ENCODE measurements around the gene NOLC1.

NOLC1 gene

DNA sequence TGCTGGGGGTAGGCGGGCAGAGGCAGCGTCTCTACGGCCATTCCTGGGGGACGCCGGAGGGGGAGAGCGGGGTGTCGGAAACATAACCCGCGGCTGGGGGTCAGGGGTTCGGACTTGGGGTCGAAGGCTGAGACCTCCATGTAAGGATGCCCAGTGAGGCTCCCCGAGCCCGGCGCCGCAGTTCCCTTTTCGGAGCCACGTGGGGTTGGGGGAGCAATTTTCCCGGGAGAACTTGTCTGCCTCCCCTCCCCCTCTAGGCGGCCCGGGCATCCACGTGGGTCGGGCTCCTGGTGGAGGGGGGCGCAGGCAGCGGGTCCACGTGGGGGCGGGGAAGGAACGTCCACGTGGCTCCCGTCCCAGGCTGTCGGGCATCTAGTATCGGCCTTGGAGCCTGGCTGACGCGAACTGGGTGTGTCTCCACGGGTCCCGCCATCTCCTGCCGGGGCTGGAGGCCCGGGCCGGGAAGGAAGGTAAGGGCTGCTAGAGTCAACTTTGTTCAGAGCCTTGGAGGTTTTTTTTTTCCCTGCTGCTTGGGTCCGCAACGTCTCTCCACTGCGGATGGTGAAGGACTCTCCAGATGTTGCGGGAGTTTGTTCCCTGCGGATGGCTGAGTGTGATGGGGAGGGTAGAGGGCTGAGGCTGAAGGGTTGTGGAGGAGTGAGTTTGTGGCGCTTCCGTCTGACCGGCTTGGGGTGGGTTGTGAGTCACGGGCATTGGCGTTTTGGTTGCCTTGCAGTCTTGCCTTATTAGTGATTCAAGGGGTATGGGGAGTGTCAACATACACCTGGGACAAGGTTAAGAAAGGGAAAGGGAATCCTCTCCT, 18.6 kb upstream of the NOLC1 start:
- H3K4me3 Mint-ChIP-seq: peak overlapping the region; percentile 98
- peak overlapping the region; percentile 94 to 96 for H3K27ac Mint-ChIP-seq
- peaks cover 18% of the 10 kb centered on the region for H3K36me3 Mint-ChIP-seq (ENCODE audit: insufficient read depth)
- ATAC-seq (replicated peaks): no peak
- no peaks in the 10 kb centered on the region for H3K9me3 Mint-ChIP-seq
- H3K4me1 Mint-ChIP-seq (ENCODE audit: low read depth in 2 of 2): peaks cover 34 to 44% of the 10 kb centered on the region in 2 donors
- no peaks in the 10 kb centered on the region for H3K27me3 Mint-ChIP-seq
- DNase-seq: no peak

DNA sequence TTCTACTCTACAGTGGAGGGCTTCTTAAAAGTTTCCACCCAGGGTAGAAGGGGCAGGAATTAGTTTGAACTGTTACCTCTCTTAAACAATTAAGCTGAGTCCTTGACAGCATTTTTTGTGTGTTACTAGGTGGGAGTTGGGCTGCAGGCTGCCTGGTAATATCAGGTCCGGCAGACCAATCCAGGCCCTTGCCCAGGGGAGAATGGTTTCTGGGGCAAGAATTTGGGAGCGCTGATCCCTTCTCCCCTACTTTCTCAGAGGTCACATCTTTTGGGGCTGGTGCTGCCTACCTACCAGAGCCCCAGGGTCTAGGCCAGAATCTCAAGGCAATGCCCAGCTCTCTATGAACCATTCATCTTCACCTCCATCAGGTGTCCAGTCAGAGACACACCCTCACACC, 17.8 kb upstream of the NOLC1 start:
- no peak for DNase-seq

DNA sequence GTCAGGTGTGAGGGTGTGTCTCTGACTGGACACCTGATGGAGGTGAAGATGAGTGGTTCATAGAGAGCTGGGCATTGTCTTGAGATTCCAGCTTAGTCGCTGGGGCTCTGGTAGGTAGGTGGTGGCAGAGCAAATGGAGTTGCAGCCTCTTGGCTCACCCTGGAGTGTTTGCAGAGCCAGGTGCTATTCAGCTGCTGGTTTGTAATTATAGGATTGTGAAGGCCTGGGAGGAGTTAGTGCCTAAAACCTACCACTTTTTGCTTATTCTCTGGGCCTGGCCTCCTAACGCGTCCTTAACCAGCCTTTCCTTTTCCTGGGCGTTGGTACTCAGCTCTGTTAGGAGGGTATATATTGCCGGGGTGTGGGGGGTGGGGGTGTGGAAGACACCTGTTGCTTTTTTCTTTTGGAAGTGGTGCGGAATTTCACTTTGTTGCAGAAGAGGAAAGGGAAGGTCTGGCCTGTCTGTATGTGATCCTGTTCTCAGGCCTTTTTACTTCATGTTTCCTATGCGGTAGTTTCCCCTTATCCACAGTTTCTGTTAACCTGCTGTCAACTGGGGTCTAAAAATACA, 16.1 kb upstream of the NOLC1 start:
- no peak for ATAC-seq (replicated peaks)
- H3K27me3 Mint-ChIP-seq: no peaks in the 10 kb centered on the region
- H3K4me1 Mint-ChIP-seq (ENCODE audit: low read depth in 2 of 2): peaks cover 38 to 44% of the 10 kb centered on the region in 2 donors
- peaks cover 32% of the 10 kb centered on the region for H3K36me3 Mint-ChIP-seq (ENCODE audit: insufficient read depth)
- no peak for DNase-seq
- no peaks in the 10 kb centered on the region for H3K9me3 Mint-ChIP-seq
- H3K4me3 Mint-ChIP-seq: no peak overlapping the region
- no peak overlapping the region for H3K27ac Mint-ChIP-seq

More for the DNA sequence above, 17.8 kb upstream of the NOLC1 start:
- Mint-ChIP-seq H3K4me3 (peak overlapping the region; percentile 98), H3K4me1 (ENCODE audit: low read depth in 2 of 2) (peaks cover 36 to 44% of the 10 kb centered on the region in 2 donors), H3K9me3 (no peaks in the 10 kb centered on the region), H3K27me3 (no peaks in the 10 kb centered on the region), H3K27ac (peak overlapping the region; percentile 94 to 96), H3K36me3 (ENCODE audit: insufficient read depth) (peaks cover 27% of the 10 kb centered on the region)
- ATAC-seq (replicated peaks): no peak

DNA sequence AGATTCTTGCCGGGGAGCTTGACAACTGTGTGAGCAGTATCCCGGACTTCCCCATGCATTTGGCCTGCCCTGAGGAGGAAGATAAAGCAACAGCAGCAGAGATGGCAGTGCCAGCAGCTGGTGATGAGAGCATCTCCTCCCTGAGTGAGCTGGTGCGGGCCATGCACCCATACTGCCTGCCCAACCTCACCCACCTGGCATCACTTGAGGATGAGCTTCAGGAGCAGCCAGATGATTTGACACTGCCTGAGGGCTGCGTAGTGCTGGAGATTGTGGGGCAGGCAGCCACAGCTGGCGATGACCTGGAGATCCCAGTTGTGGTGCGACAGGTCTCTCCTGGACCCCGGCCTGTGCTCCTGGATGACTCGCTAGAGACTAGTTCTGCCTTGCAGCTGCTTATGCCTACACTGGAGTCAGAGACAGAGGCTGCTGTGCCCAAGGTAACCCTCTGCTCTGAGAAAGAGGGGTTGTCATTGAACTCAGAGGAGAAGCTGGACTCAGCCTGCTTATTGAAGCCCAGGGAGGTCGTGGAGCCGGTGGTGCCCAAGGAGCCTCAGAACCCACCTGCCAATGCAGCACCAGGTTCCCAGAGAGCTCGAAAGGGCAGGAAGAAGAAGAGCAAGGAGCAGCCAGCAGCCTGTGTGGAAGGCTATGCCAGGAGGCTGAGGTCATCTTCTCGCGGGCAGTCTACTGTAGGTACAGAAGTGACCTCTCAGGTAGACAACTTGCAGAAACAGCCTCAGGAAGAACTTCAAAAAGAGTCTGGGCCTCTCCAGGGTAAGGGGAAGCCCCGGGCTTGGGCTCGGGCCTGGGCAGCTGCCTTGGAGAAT, 12.7 kb upstream of the NOLC1 start:
- DNase-seq (no peak), ATAC-seq (replicated peaks) (no peak)
- peaks cover 26 to 27% of the 10 kb centered on the region in 2 donors for H3K4me1 Mint-ChIP-seq (ENCODE audit: low read depth in 2 of 2)
- H3K36me3 Mint-ChIP-seq (ENCODE audit: insufficient read depth): peaks cover 45% of the 10 kb centered on the region
- H3K27me3 Mint-ChIP-seq: no peaks in the 10 kb centered on the region
- H3K27ac Mint-ChIP-seq: peak overlapping the region in 1 of 2 donors; percentile 45
- H3K9me3 Mint-ChIP-seq: no peaks in the 10 kb centered on the region
- H3K4me3 Mint-ChIP-seq: no peak overlapping the region

DNA sequence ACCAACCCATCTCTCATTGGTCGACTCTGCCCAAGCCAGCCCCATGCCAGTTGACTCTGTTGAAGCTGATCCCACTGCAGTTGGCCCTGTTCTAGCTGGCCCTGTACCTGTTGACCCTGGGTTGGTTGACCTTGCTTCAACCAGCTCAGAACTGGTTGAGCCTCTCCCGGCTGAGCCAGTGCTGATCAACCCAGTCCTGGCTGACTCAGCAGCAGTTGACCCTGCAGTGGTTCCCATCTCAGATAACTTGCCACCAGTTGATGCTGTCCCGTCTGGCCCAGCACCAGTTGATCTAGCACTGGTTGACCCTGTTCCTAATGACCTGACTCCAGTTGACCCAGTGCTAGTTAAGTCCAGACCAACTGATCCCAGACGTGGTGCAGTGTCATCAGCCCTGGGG, 12.0 kb upstream of the NOLC1 start:
- ATAC-seq (replicated peaks) (no peak), DNase-seq (no peak)
- Mint-ChIP-seq H3K9me3 (no peaks in the 10 kb centered on the region), H3K27ac (no peak overlapping the region), H3K4me1 (ENCODE audit: low read depth in 2 of 2) (peaks cover 20% of the 10 kb centered on the region in 2 donors), H3K4me3 (no peak overlapping the region), H3K36me3 (ENCODE audit: insufficient read depth) (peaks cover 49% of the 10 kb centered on the region), H3K27me3 (no peaks in the 10 kb centered on the region)

DNA sequence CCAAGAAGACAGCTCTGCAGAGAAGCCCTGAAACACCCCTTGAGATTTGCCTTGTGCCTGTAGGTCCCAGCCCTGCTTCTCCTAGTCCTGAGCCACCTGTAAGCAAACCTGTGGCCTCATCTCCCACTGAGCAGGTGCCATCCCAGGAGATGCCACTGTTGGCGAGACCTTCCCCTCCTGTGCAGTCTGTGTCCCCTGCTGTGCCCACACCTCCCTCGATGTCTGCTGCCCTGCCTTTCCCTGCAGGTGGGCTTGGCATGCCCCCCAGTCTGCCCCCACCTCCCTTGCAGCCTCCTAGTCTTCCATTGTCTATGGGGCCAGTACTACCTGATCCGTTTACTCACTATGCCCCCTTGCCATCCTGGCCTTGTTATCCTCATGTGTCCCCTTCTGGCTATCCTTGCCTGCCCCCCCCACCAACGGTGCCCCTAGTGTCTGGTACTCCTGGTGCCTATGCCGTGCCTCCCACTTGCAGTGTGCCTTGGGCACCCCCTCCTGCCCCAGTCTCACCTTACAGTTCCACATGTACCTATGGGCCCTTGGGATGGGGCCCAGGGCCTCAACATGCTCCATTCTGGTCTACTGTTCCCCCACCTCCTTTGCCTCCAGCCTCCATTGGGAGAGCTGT, 11.2 kb upstream of the NOLC1 start:
- H3K27ac Mint-ChIP-seq: peak overlapping the region in 1 of 2 donors; percentile 57
- H3K9me3 Mint-ChIP-seq: no peaks in the 10 kb centered on the region
- H3K27me3 Mint-ChIP-seq: no peaks in the 10 kb centered on the region
- H3K4me3 Mint-ChIP-seq: no peak overlapping the region
- peaks cover 49% of the 10 kb centered on the region for H3K36me3 Mint-ChIP-seq (ENCODE audit: insufficient read depth)
- ATAC-seq (replicated peaks) (no peak), DNase-seq (no peak)
- H3K4me1 Mint-ChIP-seq (ENCODE audit: low read depth in 2 of 2): peaks cover 11 to 13% of the 10 kb centered on the region in 2 donors

DNA sequence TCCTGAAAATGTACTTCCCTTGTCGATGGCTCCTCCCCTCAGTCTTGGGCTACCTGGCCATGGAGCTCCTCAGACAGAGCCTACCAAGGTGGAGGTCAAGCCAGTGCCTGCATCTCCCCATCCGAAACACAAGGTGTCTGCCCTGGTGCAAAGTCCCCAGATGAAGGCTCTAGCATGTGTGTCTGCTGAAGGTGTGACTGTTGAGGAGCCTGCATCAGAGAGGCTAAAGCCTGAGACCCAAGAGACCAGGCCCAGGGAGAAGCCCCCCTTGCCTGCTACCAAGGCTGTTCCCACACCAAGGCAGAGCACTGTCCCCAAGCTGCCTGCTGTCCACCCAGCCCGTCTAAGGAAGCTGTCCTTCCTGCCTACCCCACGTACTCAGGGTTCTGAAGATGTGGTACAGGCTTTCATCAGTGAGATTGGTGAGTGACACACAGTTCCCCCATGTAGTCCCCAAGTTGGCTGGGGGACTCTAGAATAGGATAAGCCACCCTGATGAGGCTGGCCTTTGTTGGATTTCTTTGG, 10.5 kb upstream of the NOLC1 start:
- H3K27me3 Mint-ChIP-seq: no peaks in the 10 kb centered on the region
- no peak overlapping the region for H3K4me3 Mint-ChIP-seq
- peak overlapping the region in 1 of 2 donors; percentile 57 for H3K27ac Mint-ChIP-seq
- ATAC-seq (replicated peaks) (no peak), DNase-seq (no peak)
- no peaks in the 10 kb centered on the region for H3K9me3 Mint-ChIP-seq
- H3K4me1 Mint-ChIP-seq (ENCODE audit: low read depth in 2 of 2): peaks cover 8 to 12% of the 10 kb centered on the region in 2 donors
- H3K36me3 Mint-ChIP-seq (ENCODE audit: insufficient read depth): peaks cover 53% of the 10 kb centered on the region

DNA sequence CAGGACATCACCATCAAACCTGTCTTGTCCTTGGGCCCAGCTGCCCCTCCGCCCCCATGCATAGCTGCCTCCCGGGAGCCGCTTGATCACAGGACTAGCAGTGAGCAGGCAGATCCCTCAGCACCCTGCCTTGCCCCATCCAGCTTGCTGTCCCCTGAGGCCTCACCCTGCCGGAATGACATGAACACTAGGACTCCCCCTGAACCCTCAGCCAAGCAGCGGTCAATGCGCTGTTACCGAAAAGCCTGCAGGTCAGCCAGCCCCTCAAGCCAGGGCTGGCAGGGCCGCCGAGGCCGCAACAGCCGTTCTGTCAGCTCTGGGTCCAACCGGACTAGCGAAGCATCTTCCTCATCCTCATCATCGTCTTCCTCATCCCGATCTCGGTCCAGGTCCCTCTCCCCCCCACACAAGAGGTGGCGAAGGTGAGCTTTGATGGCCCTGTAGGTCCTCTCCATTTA, 5.2 kb upstream of the NOLC1 start:
- Mint-ChIP-seq H3K36me3 (ENCODE audit: insufficient read depth) (peaks cover 43% of the 10 kb centered on the region), H3K27ac (peak overlapping the region in 1 of 2 donors; percentile 59), H3K9me3 (no peaks in the 10 kb centered on the region), H3K27me3 (no peaks in the 10 kb centered on the region), H3K4me3 (no peak overlapping the region), H3K4me1 (ENCODE audit: low read depth in 2 of 2) (peaks cover 7 to 8% of the 10 kb centered on the region in 2 donors)
- no peak for ATAC-seq (replicated peaks)
- DNase-seq: no peak

DNA sequence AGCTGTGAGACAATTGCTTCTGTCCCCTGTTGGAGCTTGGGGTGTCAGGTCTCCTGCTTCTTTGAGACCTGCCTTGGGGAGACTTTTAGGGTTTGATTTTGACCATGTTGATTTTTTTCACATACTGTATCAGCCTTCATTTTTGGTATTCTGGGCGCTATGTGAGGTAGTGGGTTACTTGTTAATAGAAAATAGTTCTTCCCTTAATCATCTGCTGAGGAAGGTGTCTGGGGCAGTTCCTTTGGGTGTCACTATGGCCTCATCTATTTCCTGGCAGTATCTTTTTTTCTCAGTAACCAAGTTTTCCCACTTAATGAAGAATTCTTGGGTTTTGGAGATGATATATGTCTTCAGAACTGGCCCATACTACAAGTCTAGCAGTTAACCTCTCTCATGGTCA, 4.6 kb upstream of the NOLC1 start:
- Mint-ChIP-seq H3K4me3 (no peak overlapping the region), H3K4me1 (ENCODE audit: low read depth in 2 of 2) (peaks cover 8 to 10% of the 10 kb centered on the region in 2 donors), H3K27ac (peak overlapping the region in 1 of 2 donors; percentile 59), H3K36me3 (ENCODE audit: insufficient read depth) (peaks cover 43% of the 10 kb centered on the region), H3K9me3 (no peaks in the 10 kb centered on the region), H3K27me3 (no peaks in the 10 kb centered on the region)
- ATAC-seq (replicated peaks): no peak
- no peak for DNase-seq

DNA sequence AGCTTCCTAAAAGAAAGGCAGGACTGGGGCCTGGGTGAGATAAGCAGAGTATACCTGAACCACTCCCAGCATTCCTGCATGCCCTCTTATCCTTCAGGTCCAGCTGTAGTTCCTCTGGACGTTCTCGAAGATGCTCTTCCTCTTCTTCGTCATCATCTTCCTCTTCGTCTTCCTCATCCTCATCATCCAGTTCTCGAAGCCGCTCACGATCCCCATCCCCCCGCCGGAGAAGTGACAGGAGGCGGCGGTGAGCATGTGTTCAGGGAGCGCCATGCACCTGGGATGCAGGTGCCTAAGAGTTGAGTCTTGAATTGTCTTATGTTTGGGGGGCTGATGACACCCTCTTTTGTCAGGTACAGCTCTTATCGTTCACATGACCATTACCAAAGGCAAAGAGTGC, 3.9 kb upstream of the NOLC1 start:
- no peaks in the 10 kb centered on the region for H3K9me3 Mint-ChIP-seq
- no peaks in the 10 kb centered on the region for H3K27me3 Mint-ChIP-seq
- no peak overlapping the region for H3K27ac Mint-ChIP-seq
- peaks cover 41% of the 10 kb centered on the region for H3K36me3 Mint-ChIP-seq (ENCODE audit: insufficient read depth)
- no peak overlapping the region for H3K4me3 Mint-ChIP-seq
- ATAC-seq (replicated peaks) (no peak), DNase-seq (no peak)
- peaks cover 15 to 17% of the 10 kb centered on the region in 2 donors for H3K4me1 Mint-ChIP-seq (ENCODE audit: low read depth in 2 of 2)

DNA sequence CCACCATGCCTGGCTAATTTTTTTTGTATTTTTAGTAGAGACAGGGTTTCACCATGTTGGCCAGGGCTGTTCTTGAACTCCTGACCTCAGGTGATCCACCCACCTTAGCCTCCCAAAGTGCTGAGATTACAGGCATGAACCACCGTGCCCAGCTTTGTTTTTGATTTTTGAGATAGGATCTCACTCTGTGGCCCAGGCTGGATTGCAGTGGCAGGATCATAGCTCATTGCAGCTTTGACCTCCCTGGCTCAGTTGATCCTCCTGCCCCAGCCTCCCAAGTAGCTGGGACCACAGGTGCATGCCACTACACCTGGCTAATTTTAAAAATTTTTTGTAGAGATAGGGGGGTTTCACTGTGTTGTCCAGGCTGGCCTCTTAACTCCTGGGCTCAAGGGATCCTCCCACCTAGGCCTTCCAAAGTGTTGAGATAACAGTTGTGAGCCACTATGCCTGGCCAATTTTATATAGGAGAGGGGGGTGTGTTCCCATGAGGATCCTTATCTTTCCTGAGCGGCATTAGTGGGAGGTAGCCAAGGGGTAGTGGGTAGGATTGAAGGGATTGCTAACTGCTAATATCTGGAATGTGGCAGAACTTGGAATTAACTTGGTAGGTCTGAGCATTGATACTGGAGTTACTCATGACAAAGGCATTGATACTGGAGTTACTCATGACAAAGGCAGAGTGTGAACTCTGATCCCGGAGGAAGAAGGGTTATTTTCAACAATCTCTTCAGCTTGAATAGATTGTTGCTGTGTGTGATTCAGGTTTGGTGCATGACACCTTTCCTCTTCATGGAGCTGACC, 1.0 kb upstream of the NOLC1 start:
- peaks cover 24 to 27% of the 10 kb centered on the region in 2 donors for H3K4me1 Mint-ChIP-seq (ENCODE audit: low read depth in 2 of 2)
- H3K27me3 Mint-ChIP-seq: no peaks in the 10 kb centered on the region
- H3K27ac Mint-ChIP-seq: peak overlapping the region; percentile 96
- ATAC-seq (replicated peaks): no peak
- H3K4me3 Mint-ChIP-seq: peak overlapping the region; percentile 94
- peaks cover 50% of the 10 kb centered on the region for H3K36me3 Mint-ChIP-seq (ENCODE audit: insufficient read depth)
- H3K9me3 Mint-ChIP-seq: no peaks in the 10 kb centered on the region
- no peak for DNase-seq

DNA sequence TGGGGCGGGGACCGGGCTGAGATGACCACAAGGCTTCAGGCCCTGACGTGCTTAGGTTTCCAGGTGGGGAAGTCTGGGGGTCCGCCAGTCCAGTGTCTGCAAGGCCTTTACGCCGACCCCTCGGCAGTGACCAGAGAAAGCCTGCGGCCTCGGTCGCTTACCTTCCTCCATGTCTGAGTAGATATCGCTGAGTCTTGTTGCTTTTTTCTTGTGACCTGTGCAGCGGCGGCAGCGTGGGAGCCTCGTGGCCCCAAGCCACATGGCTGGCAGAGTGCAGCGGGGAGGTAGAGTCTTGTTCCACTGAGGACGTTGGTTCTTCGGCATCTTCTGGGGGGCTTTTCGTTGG, 329 bp downstream of the NOLC1 start:
- no peak for DNase-seq
- peak overlapping the region; percentile 96 for H3K27ac Mint-ChIP-seq

More for the DNA sequence above, 329 bp downstream of the NOLC1 start:
- ATAC-seq (replicated peaks): peak; percentile 23
- Mint-ChIP-seq H3K4me1 (ENCODE audit: low read depth in 2 of 2) (peaks cover 28 to 33% of the 10 kb centered on the region in 2 donors), H3K4me3 (peak overlapping the region; percentile 94), H3K36me3 (ENCODE audit: insufficient read depth) (peaks cover 60% of the 10 kb centered on the region), H3K9me3 (no peaks in the 10 kb centered on the region), H3K27me3 (no peaks in the 10 kb centered on the region)

Data from effector memory CD8-positive, alpha-beta T cell (primary cell).